Gastrocnemius medialis (tissue), 4 donors: ENCODE results near the gene VPS37D.

Source experiments
- POLR2A ChIP-seq, 2 donors: fragments of 450-650 bp; IDR thresholded peaks; one replicate each; pipeline ENCODE4 v1.6.1; 2017; ENCODE audit warnings: antibody characterized with exemption in 2 of 2, mild to moderate bottlenecking in 2 of 2, moderate library complexity in 2 of 2
- TF ChIP-seq, protein P1 (sequence below), 5 experiments: fragments of 450-650 bp in 3 of 5; fragments of 200-600 bp in 2 of 5; sonication (generic) in 2 of 5; IDR thresholded peaks in 4 of 5; conservative IDR thresholded peaks in 1 of 5; 1 replicate in 4 of 5; 2 replicates in 1 of 5; pipeline ENCODE4 v1.5.1; 2016 to 2019; ENCODE audit warnings: antibody characterized with exemption in 5 of 5, mild to moderate bottlenecking in 3 of 5, moderate library complexity in 3 of 5

GRCh38 chr7:73707045-73707631 is 39.5 kb downstream of the VPS37D start:
- TF ChIP-seq POLR2A (IDR thresholded peaks at IDR 0.05) = no peak
- TF ChIP-seq, protein P1, sequence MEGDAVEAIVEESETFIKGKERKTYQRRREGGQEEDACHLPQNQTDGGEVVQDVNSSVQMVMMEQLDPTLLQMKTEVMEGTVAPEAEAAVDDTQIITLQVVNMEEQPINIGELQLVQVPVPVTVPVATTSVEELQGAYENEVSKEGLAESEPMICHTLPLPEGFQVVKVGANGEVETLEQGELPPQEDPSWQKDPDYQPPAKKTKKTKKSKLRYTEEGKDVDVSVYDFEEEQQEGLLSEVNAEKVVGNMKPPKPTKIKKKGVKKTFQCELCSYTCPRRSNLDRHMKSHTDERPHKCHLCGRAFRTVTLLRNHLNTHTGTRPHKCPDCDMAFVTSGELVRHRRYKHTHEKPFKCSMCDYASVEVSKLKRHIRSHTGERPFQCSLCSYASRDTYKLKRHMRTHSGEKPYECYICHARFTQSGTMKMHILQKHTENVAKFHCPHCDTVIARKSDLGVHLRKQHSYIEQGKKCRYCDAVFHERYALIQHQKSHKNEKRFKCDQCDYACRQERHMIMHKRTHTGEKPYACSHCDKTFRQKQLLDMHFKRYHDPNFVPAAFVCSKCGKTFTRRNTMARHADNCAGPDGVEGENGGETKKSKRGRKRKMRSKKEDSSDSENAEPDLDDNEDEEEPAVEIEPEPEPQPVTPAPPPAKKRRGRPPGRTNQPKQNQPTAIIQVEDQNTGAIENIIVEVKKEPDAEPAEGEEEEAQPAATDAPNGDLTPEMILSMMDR (IDR thresholded peaks at IDR 0.05 in 4 of 5, conservative IDR thresholded peaks at IDR 0.05 in 1 of 5) = no peak
